GM23338 (cell line): ENCODE results near the gene MIAT. TPM values are rescaled to one million over a fixed set of nuclear protein-coding genes. Genes with fewer than 3 reads are reported as not detected.
A peak's percentile ranks its signal among the peaks of the same experiment; 100 is the strongest.

Source experiments
- ATAC-seq: fragments of 200-7000 bp; cut with Tn5 transposase; 3 replicates; pipeline ENCODE4 v1.9.1; 2020
- DNase-seq: peaks from one replicate; pipeline ENCODE4 v3.0.0-alpha.2; 2015; ENCODE audit warnings: low spot score
- H2AFZ ChIP-seq: fragments of 200-600 bp; sonication (generic); 2 replicates; pipeline ENCODE4 v1.8.0; 2016; ENCODE audit warnings: antibody characterized with exemption, mild to moderate bottlenecking, moderate library complexity
- H3F3A ChIP-seq: fragments of 200-600 bp; sonication (generic); replicated peaks from 2 replicates; pipeline ENCODE4 v1.8.0; 2017; ENCODE audit warnings: antibody characterized with exemption, mixed run types, low read depth
- H3K27ac ChIP-seq: fragments of 200-600 bp; sonication (generic); 2 replicates; pipeline ENCODE4 v1.6.1; 2016; ENCODE audit warnings: low read depth
- H3K27me3 ChIP-seq: fragments of 200-600 bp; sonication (generic); 2 replicates; pipeline ENCODE4 v1.8.0; 2016; ENCODE audit warnings: mild to moderate bottlenecking, mixed run types, moderate library complexity; ENCODE audit not compliant: insufficient read depth
- H3K36me3 ChIP-seq: fragments of 200-600 bp; sonication (generic); 2 replicates; pipeline ENCODE4 v1.8.0; 2016; ENCODE audit warnings: mild to moderate bottlenecking; ENCODE audit not compliant: insufficient read depth
- H3K4me1 ChIP-seq: fragments of 200-600 bp; sonication (generic); 2 replicates; pipeline ENCODE4 v1.8.0; 2016; ENCODE audit warnings: mild to moderate bottlenecking, moderate library complexity; ENCODE audit not compliant: insufficient read depth
- H3K4me2 ChIP-seq: fragments of 200-600 bp; sonication (generic); 2 replicates; pipeline ENCODE4 v1.7.1; 2017; ENCODE audit warnings: mixed run types
- H3K4me3 ChIP-seq: fragments of 200-600 bp; sonication (generic); 2 replicates; pipeline ENCODE4 v1.6.1; 2016; ENCODE audit warnings: mixed run types
- H3K79me2 ChIP-seq: fragments of 200-600 bp; sonication (generic); replicated peaks from 2 replicates; pipeline ENCODE4 v1.8.0; 2017; ENCODE audit warnings: mild to moderate bottlenecking; ENCODE audit not compliant: insufficient read depth
- H3K9me2 ChIP-seq: fragments of 200-600 bp; sonication (generic); 2 replicates; pipeline ENCODE4 v1.8.0; 2017; ENCODE audit not compliant: insufficient read depth
- H4K20me1 ChIP-seq: fragments of 200-600 bp; sonication (generic); replicated peaks from 2 replicates; pipeline ENCODE4 v1.8.0; 2017; ENCODE audit warnings: mild to moderate bottlenecking; ENCODE audit not compliant: insufficient read depth
- H3K27ac Mint-ChIP-seq: 2 replicates; pipeline ENCODE4 v1.8.0; 2020; ENCODE audit warnings: inconsistent platforms, mild to moderate bottlenecking, moderate library complexity, mixed read lengths
- H3K27me3 Mint-ChIP-seq: 3 replicates; pipeline ENCODE4 v1.8.0; 2022; ENCODE audit warnings: low read depth, mild to moderate bottlenecking, moderate library complexity, mixed read lengths, inconsistent platforms; ENCODE audit not compliant: insufficient read depth, poor library complexity
- H3K36me3 Mint-ChIP-seq: 3 replicates; pipeline ENCODE4 v1.8.0; 2021; ENCODE audit warnings: low read depth, mild to moderate bottlenecking, inconsistent platforms, moderate library complexity, mixed read lengths
- H3K4me1 Mint-ChIP-seq: 3 replicates; pipeline ENCODE4 v1.8.0; 2020; ENCODE audit warnings: mild to moderate bottlenecking, inconsistent platforms, mixed read lengths
- H3K4me3 Mint-ChIP-seq: 3 replicates; pipeline ENCODE4 v1.8.0; 2021; ENCODE audit warnings: moderate library complexity, mild to moderate bottlenecking, inconsistent platforms, mixed read lengths
- H3K9me3 Mint-ChIP-seq: 3 replicates; pipeline ENCODE4 v1.8.0; 2020; ENCODE audit warnings: moderate library complexity, mild to moderate bottlenecking, inconsistent platforms, mixed read lengths
- CREB1 ChIP-seq: fragments of 250-450 bp; sonication (Bioruptor Pico); IDR thresholded peaks from 2 replicates; pipeline ENCODE4 v1.5.0; 2020; ENCODE audit warnings: low read depth, mild to moderate bottlenecking, moderate library complexity
- EZH2 ChIP-seq: fragments of 200-600 bp; sonication (generic); IDR thresholded peaks from one replicate; pipeline ENCODE4 v1.8.0; 2017; ENCODE audit warnings: antibody characterized with exemption, mild to moderate bottlenecking, low read depth; ENCODE audit not compliant: unreplicated experiment
- EZH2phosphoT487 ChIP-seq: fragments of 200-600 bp; sonication (generic); IDR thresholded peaks from one replicate; pipeline ENCODE4 v1.8.1; 2018; ENCODE audit warnings: antibody characterized with exemption; ENCODE audit not compliant: unreplicated experiment
- JUNB ChIP-seq: IDR thresholded peaks from one replicate; pipeline ENCODE4 v1.6.1; 2016; ENCODE audit warnings: antibody characterized with exemption; ENCODE audit not compliant: unreplicated experiment
- NANOG ChIP-seq: IDR thresholded peaks from 2 replicates; pipeline ENCODE4 v1.6.1; 2016; ENCODE audit warnings: antibody characterized with exemption, borderline replicate concordance
- POLR2AphosphoS5 ChIP-seq: IDR thresholded peaks from 2 replicates; pipeline ENCODE4 v1.6.1; 2016; ENCODE audit warnings: antibody characterized with exemption, low read depth
- ZNF114 ChIP-seq: fragments of 250-450 bp; sonication (Bioruptor Pico); IDR thresholded peaks from 2 replicates; pipeline ENCODE4 v1.5.0; 2020; ENCODE audit warnings: mild to moderate bottlenecking, moderate library complexity
- ZNF331 ChIP-seq: fragments of 250-450 bp; sonication (Bioruptor Pico); IDR thresholded peaks from 2 replicates; pipeline ENCODE4 v1.5.0; 2020; ENCODE audit warnings: low read depth, mild to moderate bottlenecking, moderate library complexity
- polyA plus RNA-seq: library from polyadenylated mRNA; unstranded; fragments of >200 nt; fragmentation: Nextera tagmentation; extraction: Ambion mirVana; gene quantifications from 2 replicates; pipeline ENCODE4 v1.2.1, GENCODE V29; 2016
- total RNA-seq: library from RNA; depleted of rRNA; stranded (reverse); fragments of >200 nt; shearing (Covaris generic); gene quantifications from 2 replicates; pipeline ENCODE4 v1.2.3, GENCODE V29; 2014
- TF ChIP-seq, protein P1 (sequence below): IDR thresholded peaks from 2 replicates; pipeline ENCODE4 v1.6.1; 2016; ENCODE audit warnings: antibody characterized with exemption
- TF ChIP-seq, protein P2 (sequence below), 2 experiments: fragments of 200-600 bp in 1 of 2; sonication (generic) in 1 of 2; conservative IDR thresholded peaks; 2 replicates each; pipeline versions ENCODE4 v1.5.1 to v1.6.1; 2016 to 2017; ENCODE audit warnings: antibody characterized with exemption in 2 of 2, low read depth in 2 of 2, mild to moderate bottlenecking in 2 of 2, moderate library complexity in 1 of 2

Gene MIAT
- total and polyA plus RNA-seq, 2 experiments from 2014 or later: 10.0 to 63.6 TPM

DNA sequence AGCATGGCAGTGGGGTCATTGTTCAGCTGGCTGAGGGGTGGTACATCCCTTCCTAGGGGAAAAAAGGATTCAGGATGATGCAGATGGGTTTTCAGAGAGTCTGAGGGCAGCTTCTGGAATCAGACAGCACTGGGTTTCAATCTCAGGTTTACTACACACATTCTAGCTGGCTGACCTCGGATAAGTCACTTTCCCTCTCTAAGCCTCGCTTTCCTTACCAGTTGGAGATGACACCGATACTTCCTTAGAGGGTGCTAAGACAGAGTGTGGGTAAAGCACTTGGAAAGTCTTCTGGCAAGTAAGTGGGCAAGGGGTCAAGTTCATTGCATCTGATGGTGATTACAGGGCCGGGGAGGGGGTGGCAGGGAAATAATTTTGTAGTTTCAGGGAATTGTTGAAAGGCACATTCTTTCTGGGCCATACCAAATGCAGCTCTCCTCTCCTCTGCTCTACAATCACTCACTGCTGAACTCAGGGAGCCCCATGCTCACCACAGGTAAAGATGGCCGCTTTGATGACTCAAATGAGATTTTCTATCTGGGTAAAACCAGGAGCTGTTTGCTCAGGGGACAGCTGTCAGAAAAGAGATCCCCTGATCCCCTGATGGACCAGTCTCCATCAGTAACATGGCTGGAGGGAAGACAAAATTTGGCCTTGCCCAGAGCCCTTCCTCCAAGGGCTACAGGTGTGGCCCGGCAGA is 6.5 kb upstream of the MIAT start:
- Histone ChIP-seq H3K36me3 (no peaks in the 10 kb centered on the region), H3K27me3 (no peaks in the 10 kb centered on the region), H3K4me1 (peaks cover 45% of the 10 kb centered on the region), H3F3A (peaks cover 5% of the 10 kb centered on the region; the same call in 1 of the 2 replicates), H3K4me2 (no peak overlapping the region), H2AFZ (peak overlapping the region; percentile 28; the same call in 1 of the 2 replicates), H4K20me1 (no peaks in the 10 kb centered on the region), H3K9me2 (no peaks in the 10 kb centered on the region), H3K79me2 (no peaks in the 10 kb centered on the region), H3K4me3 (no peak overlapping the region), H3K27ac (no peak overlapping the region)
- Mint-ChIP-seq H3K4me3 (no peak overlapping the region), H3K27me3 (peaks cover 18% of the 10 kb centered on the region), H3K27ac (no peak overlapping the region), H3K9me3 (no peaks in the 10 kb centered on the region; the same call in 2 of the 3 replicates), H3K4me1 (peaks cover 44% of the 10 kb centered on the region), H3K36me3 (no peaks in the 10 kb centered on the region)
- DNase-seq (no peak), ATAC-seq (no peak)
- no peak for TF ChIP-seq ZNF114
- TF ChIP-seq EZH2: no peak
- TF ChIP-seq EZH2phosphoT487: no peak
- no peak for TF ChIP-seq NANOG
- TF ChIP-seq, protein P1, sequence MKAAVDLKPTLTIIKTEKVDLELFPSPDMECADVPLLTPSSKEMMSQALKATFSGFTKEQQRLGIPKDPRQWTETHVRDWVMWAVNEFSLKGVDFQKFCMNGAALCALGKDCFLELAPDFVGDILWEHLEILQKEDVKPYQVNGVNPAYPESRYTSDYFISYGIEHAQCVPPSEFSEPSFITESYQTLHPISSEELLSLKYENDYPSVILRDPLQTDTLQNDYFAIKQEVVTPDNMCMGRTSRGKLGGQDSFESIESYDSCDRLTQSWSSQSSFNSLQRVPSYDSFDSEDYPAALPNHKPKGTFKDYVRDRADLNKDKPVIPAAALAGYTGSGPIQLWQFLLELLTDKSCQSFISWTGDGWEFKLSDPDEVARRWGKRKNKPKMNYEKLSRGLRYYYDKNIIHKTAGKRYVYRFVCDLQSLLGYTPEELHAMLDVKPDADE: no peak
- no peak for TF ChIP-seq POLR2AphosphoS5
- no peak for TF ChIP-seq CREB1 (CRISPR knock-in tag)
- TF ChIP-seq, protein P2, sequence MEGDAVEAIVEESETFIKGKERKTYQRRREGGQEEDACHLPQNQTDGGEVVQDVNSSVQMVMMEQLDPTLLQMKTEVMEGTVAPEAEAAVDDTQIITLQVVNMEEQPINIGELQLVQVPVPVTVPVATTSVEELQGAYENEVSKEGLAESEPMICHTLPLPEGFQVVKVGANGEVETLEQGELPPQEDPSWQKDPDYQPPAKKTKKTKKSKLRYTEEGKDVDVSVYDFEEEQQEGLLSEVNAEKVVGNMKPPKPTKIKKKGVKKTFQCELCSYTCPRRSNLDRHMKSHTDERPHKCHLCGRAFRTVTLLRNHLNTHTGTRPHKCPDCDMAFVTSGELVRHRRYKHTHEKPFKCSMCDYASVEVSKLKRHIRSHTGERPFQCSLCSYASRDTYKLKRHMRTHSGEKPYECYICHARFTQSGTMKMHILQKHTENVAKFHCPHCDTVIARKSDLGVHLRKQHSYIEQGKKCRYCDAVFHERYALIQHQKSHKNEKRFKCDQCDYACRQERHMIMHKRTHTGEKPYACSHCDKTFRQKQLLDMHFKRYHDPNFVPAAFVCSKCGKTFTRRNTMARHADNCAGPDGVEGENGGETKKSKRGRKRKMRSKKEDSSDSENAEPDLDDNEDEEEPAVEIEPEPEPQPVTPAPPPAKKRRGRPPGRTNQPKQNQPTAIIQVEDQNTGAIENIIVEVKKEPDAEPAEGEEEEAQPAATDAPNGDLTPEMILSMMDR (conservative IDR thresholded peaks at IDR 0.05; ENCODE audit: low read depth in 2 of 2): no peak
- no peak for TF ChIP-seq ZNF331
- TF ChIP-seq JUNB: no peak

DNA sequence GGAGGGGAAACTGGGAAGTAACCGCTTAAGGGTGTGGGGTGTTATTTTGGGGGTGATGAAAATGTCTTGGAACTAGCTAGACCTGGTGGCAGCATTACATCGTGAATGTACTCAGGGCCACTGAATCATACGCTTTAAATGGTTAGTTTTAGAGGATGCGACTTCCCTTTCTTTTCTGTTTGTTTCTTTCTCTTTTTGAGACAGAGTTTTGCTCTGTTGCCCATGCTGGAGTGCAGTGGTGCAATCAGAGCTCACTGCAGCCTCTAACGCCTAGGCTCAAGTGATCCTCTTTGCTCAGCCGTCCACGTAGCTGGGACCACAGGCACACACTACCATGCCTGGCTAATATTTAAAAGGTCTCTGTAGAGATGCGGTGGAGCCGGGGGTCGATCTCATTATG is 5.6 kb upstream of the MIAT start:
- peaks cover 35% of the 10 kb centered on the region for H3K4me1 Mint-ChIP-seq
- peak overlapping the region; percentile 38; the same call in 1 of the 2 replicates for H2AFZ ChIP-seq
- H3K27ac Mint-ChIP-seq: no peak overlapping the region

More for the DNA sequence above, 5.6 kb upstream of the MIAT start:
- Mint-ChIP-seq H3K27me3 (peaks cover 12% of the 10 kb centered on the region), H3K4me3 (no peak overlapping the region), H3K9me3 (no peaks in the 10 kb centered on the region; the same call in 2 of the 3 replicates), H3K36me3 (no peaks in the 10 kb centered on the region)
- DNase-seq (no peak), ATAC-seq (no peak)
- Histone ChIP-seq H3K79me2 (no peaks in the 10 kb centered on the region), H4K20me1 (no peaks in the 10 kb centered on the region), H3K27ac (no peak overlapping the region), H3K27me3 (peaks cover 4% of the 10 kb centered on the region), H3K9me2 (no peaks in the 10 kb centered on the region), H3F3A (peaks cover 5% of the 10 kb centered on the region; the same call in 1 of the 2 replicates), H3K4me2 (no peak overlapping the region), H3K36me3 (no peaks in the 10 kb centered on the region), H3K4me1 (peaks cover 35% of the 10 kb centered on the region), H3K4me3 (no peak overlapping the region)
- TF ChIP-seq ZNF331: no peak
